Nephron progenitor cell (in vitro differentiated cells): ENCODE data around the gene WWOX.

Source experiments
- DNase-seq: peaks from one replicate; pipeline ENCODE4 v3.0.0; 2021
- H3K27ac Mint-ChIP-seq: 2 replicates; pipeline ENCODE4 v1.8.0; 2021; ENCODE audit warnings: mild to moderate bottlenecking, moderate library complexity, mixed read lengths
- H3K27me3 Mint-ChIP-seq: 2 replicates; pipeline ENCODE4 v1.8.0; 2021; ENCODE audit warnings: mild to moderate bottlenecking, low read depth, mixed read lengths; ENCODE audit not compliant: poor library complexity
- H3K36me3 Mint-ChIP-seq: 2 replicates; pipeline ENCODE4 v1.8.0; 2021; ENCODE audit warnings: low read depth, mixed read lengths
- H3K4me1 Mint-ChIP-seq: 2 replicates; pipeline ENCODE4 v1.8.0; 2021; ENCODE audit warnings: mixed read lengths
- H3K4me3 Mint-ChIP-seq: 2 replicates; pipeline ENCODE4 v1.8.0; 2021; ENCODE audit warnings: mild to moderate bottlenecking, moderate library complexity, mixed read lengths
- H3K9me3 Mint-ChIP-seq: 2 replicates; pipeline ENCODE4 v1.8.0; 2021; ENCODE audit warnings: mild to moderate bottlenecking, moderate library complexity, mixed read lengths
- CTCF ChIP-seq: fragments of 200-600 bp; sonication (generic); IDR thresholded peaks from 2 replicates; pipeline ENCODE4 v1.5.0; 2021; ENCODE audit warnings: antibody characterized with exemption

Gene WWOX

DNA sequence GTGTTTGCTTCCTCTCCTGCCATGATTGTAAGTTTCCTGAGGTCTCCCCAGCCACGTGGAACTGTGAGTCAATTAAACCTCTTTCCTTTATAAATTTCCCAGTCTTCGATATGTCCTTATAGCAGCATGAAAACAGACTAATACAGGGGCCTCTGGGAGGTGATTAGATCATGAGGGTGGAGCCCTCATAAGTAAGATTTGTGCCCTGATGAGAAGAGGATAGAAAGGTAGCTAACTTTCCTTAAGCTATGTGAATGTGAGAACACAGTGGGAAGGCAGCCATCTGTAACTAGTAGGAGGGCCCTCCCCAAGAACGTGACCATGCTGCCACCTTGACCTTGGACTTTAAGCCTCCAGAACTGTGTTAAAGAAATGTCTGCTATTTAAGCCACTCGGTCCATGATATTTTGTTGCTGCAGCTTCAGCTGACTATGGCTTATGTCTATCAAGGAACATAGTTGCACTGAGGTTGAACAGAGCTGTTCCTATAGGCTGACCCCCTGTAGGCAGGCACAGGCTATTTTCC lies 30.7 kb downstream of the WWOX start:
- DNase-seq = no peak
- Mint-ChIP-seq H3K9me3 (peaks cover 19% of the 10 kb centered on the region), H3K27ac (no peak overlapping the region), H3K27me3 (peaks cover 2% of the 10 kb centered on the region), H3K4me3 (no peak overlapping the region), H3K36me3 (peaks cover 45% of the 10 kb centered on the region), H3K4me1 (peaks cover 43% of the 10 kb centered on the region)
- TF ChIP-seq CTCF = no peak

DNA sequence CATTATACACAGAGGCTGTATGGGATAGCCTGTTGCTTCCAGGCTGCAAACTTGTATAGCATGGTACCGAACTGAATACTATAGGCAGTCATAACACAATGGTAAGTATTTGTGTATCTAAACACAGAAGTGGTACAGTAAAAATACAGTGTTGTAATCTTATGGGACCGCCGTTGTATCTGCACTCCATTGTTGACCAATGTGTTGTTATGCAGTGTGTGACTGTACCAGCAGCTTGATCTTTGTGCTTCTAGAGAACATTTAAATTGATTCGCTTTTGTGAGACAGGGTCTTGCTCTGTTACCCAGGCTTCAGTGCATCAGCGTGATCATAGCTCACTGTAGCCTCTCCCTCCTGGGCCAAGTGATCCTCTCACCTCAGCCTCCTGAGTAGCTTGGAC lies 31.5 kb downstream of the WWOX start:
- no peak for TF ChIP-seq CTCF
- Mint-ChIP-seq H3K4me3 (no peak overlapping the region), H3K4me1 (peaks cover 48% of the 10 kb centered on the region), H3K27me3 (peaks cover 2% of the 10 kb centered on the region), H3K36me3 (peaks cover 44% of the 10 kb centered on the region), H3K9me3 (peaks cover 19% of the 10 kb centered on the region), H3K27ac (no peak overlapping the region)
- no peak for DNase-seq

DNA sequence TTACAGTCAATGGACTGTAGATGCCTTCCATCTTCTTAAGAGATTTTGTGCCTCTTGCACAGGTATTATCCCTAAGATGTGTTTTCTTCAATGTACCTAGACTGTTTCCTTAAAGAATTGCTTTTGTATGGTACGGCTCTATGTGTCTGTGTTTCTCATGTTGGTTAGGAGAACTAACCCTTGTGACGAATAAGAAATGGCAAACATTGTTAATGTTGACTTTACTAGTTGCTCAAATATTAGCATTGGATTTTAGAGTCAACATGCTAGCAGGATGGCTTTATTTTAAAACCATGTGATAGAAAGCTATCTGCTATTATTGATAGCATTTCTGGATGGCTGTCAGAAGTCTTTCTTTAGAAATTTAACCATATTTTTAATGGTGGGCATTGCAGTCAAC lies 34.5 kb downstream of the WWOX start:
- no peak for DNase-seq
- Mint-ChIP-seq H3K4me3 (no peak overlapping the region), H3K36me3 (peaks cover 43% of the 10 kb centered on the region), H3K4me1 (peaks cover 27% of the 10 kb centered on the region), H3K9me3 (peaks cover 20% of the 10 kb centered on the region), H3K27ac (no peak overlapping the region), H3K27me3 (peaks cover 2% of the 10 kb centered on the region)
- no peak for TF ChIP-seq CTCF

GRCh38 chr16:78134944-78135619 lies 35.6 kb downstream of the WWOX start:
- Mint-ChIP-seq H3K27me3 (peaks cover 2% of the 10 kb centered on the region), H3K27ac (peak overlapping the region; percentile 66), H3K4me3 (no peak overlapping the region), H3K4me1 (peaks cover 23% of the 10 kb centered on the region), H3K9me3 (peaks cover 21% of the 10 kb centered on the region), H3K36me3 (peaks cover 38% of the 10 kb centered on the region)
- no peak for DNase-seq
- TF ChIP-seq CTCF = no peak

DNA sequence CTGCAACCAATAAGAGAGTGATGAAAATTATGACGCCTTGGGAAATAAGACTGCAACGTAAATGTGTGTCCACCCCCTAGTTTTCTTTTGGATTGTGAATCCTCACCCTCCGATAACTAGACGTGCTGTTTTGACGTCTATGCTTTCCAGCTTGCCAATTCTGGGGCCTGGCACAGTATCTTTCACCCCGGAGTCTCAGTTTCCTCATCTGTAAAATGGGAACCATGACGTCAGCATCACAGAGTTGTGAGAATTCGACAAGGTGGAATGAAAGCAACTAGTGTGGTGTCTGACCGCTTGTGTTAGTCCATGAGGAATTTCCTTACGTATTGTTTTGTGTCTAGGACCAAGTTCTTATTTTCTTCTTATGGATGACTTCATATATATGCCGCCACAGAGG lies 37.7 kb downstream of the WWOX start:
- no peak for DNase-seq
- H3K27me3 Mint-ChIP-seq = no peaks in the 10 kb centered on the region
- no peak overlapping the region for H3K27ac Mint-ChIP-seq
- H3K9me3 Mint-ChIP-seq = peaks cover 22% of the 10 kb centered on the region
- peaks cover 29% of the 10 kb centered on the region for H3K36me3 Mint-ChIP-seq
- no peak overlapping the region for H3K4me3 Mint-ChIP-seq
- no peak for TF ChIP-seq CTCF
- H3K4me1 Mint-ChIP-seq = peaks cover 23% of the 10 kb centered on the region
